Neural progenitor cell (in vitro differentiated cells): ENCODE results near the gene SMYD3. TPM values are rescaled to one million over a fixed set of nuclear protein-coding genes. Genes with fewer than 3 reads are reported as not detected.

Source experiments
- DNase-seq: peaks from one replicate; pipeline ENCODE4 v3.0.0-alpha.2; 2016; ENCODE audit warnings: low spot score
- H2AFZ ChIP-seq: fragments of 200-600 bp; sonication (generic); replicated peaks from 2 replicates; pipeline ENCODE4 v1.6.1; 2016; ENCODE audit warnings: antibody characterized with exemption
- H3F3A ChIP-seq: fragments of 200-600 bp; sonication (generic); 2 replicates; pipeline ENCODE4 v1.6.1; 2016; ENCODE audit warnings: antibody characterized with exemption, low read depth
- H3K27ac ChIP-seq: fragments of 200-600 bp; sonication (generic); 2 replicates; pipeline ENCODE4 v1.5.1; 2016; ENCODE audit warnings: mild to moderate bottlenecking
- H3K27me3 ChIP-seq: fragments of 200-600 bp; sonication (generic); 2 replicates; pipeline ENCODE4 v1.6.1; 2016; ENCODE audit warnings: mild to moderate bottlenecking, moderate library complexity
- H3K36me3 ChIP-seq: fragments of 200-600 bp; sonication (generic); 2 replicates; pipeline ENCODE4 v1.5.1; 2016
- H3K4me1 ChIP-seq: fragments of 200-600 bp; sonication (generic); 2 replicates; pipeline ENCODE4 v1.6.1; 2016; ENCODE audit warnings: mixed run types
- H3K4me2 ChIP-seq: fragments of 200-600 bp; sonication (generic); 2 replicates; pipeline ENCODE4 v1.6.1; 2016
- H3K4me3 ChIP-seq: fragments of 200-600 bp; sonication (generic); 2 replicates; pipeline ENCODE4 v1.5.1; 2016
- H3K79me2 ChIP-seq: fragments of 200-600 bp; sonication (generic); 2 replicates; pipeline ENCODE4 v1.6.1; 2016; ENCODE audit warnings: low read depth
- H3K9ac ChIP-seq: fragments of 200-600 bp; sonication (generic); 2 replicates; pipeline ENCODE4 v1.6.1; 2016
- H3K9me3 ChIP-seq: fragments of 200-600 bp; sonication (generic); 2 replicates; pipeline ENCODE4 v1.5.1; 2016; ENCODE audit warnings: low read depth
- H4K20me1 ChIP-seq: fragments of 200-600 bp; sonication (generic); 2 replicates; pipeline ENCODE4 v1.6.1; 2016; ENCODE audit warnings: low read depth
- H3K27ac Mint-ChIP-seq: 3 replicates; pipeline ENCODE4 v1.8.0; 2021; ENCODE audit warnings: mixed read lengths
- H3K27me3 Mint-ChIP-seq: 2 replicates; pipeline ENCODE4 v1.8.0; 2022; ENCODE audit warnings: low read depth, mild to moderate bottlenecking, inconsistent platforms, moderate library complexity, mixed read lengths; ENCODE audit not compliant: insufficient read depth
- H3K36me3 Mint-ChIP-seq: 3 replicates; pipeline ENCODE4 v1.8.0; 2021; ENCODE audit warnings: mixed read lengths
- H3K4me1 Mint-ChIP-seq: 3 replicates; pipeline ENCODE4 v1.8.0; 2021; ENCODE audit warnings: mixed read lengths
- H3K4me3 Mint-ChIP-seq: 3 replicates; pipeline ENCODE4 v1.8.0; 2021; ENCODE audit warnings: mild to moderate bottlenecking, moderate library complexity, mixed read lengths
- H3K9me3 Mint-ChIP-seq: 3 replicates; pipeline ENCODE4 v1.8.0; 2020; ENCODE audit warnings: mixed read lengths
- EZH2 ChIP-seq: fragments of 200-600 bp; sonication (generic); IDR thresholded peaks from 2 replicates; pipeline ENCODE4 v1.6.1; 2017; ENCODE audit warnings: antibody characterized with exemption, mild to moderate bottlenecking, moderate library complexity
- EZH2phosphoT487 ChIP-seq: fragments of 200-600 bp; sonication (generic); IDR thresholded peaks from 2 replicates; pipeline ENCODE4 v1.6.1; 2017; ENCODE audit warnings: antibody characterized with exemption
- total RNA-seq: library from RNA; depleted of rRNA; stranded (reverse); fragments of >200 nt; gene quantifications from 2 replicates; pipeline ENCODE4 v1.2.3, GENCODE V29; 2015; ENCODE audit warnings: low replicate concordance
- TF ChIP-seq, protein P1 (sequence below): fragments of 200-600 bp; sonication (generic); IDR thresholded peaks from 2 replicates; pipeline ENCODE4 v1.5.1; 2017; ENCODE audit warnings: antibody characterized with exemption, mild to moderate bottlenecking

The SMYD3 gene
- total RNA-seq, 1 donor from 2014 or later = 43.2 TPM

DNA sequence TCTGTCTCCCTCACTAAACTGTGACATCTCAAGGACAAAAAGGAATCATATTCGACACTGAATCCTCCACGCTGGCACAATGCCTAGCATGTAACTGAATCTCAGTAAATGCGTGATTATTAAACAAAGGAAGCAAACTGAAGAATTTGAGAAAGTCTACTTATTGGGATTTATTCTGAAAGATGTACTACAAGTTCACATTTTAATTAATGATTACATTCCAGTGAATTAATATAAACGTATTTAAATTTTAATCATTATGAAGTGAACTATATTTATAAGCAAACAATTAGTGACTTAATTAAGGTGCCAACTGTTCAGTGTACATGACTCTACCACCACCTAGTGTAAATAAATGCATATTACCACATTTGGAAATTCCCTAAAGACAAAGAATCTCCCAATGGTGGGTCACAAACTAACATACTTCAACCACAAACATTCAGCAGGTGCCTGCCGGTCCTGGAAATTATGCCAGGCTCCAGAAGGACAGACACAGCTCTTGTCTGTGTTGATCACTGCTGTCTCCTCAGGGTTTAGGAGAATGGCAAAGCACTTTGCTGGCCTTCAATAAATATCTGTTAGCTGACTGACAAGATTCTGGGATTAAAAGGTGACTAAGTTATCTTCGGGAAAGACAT, 56.3 kb downstream of the SMYD3 start:
- H3K4me3 ChIP-seq = no peak overlapping the region
- Mint-ChIP-seq H3K27ac (no peak overlapping the region), H3K4me1 (no peaks in the 10 kb centered on the region), H3K9me3 (no peaks in the 10 kb centered on the region), H3K27me3 (no peaks in the 10 kb centered on the region), H3K4me3 (no peak overlapping the region), H3K36me3 (peaks cover 2% of the 10 kb centered on the region)
- H3K9me3 ChIP-seq = no peaks in the 10 kb centered on the region
- H3K4me1 ChIP-seq = peaks cover 2% of the 10 kb centered on the region
- H3K79me2 ChIP-seq = no peaks in the 10 kb centered on the region
- no peak overlapping the region for H3K4me2 ChIP-seq
- H4K20me1 ChIP-seq = no peaks in the 10 kb centered on the region
- H3F3A ChIP-seq = no peaks in the 10 kb centered on the region
- no peak overlapping the region for H3K27ac ChIP-seq
- H3K27me3 ChIP-seq = no peaks in the 10 kb centered on the region
- DNase-seq = peak; percentile 11
- TF ChIP-seq EZH2 = no peak
- TF ChIP-seq, protein P1, sequence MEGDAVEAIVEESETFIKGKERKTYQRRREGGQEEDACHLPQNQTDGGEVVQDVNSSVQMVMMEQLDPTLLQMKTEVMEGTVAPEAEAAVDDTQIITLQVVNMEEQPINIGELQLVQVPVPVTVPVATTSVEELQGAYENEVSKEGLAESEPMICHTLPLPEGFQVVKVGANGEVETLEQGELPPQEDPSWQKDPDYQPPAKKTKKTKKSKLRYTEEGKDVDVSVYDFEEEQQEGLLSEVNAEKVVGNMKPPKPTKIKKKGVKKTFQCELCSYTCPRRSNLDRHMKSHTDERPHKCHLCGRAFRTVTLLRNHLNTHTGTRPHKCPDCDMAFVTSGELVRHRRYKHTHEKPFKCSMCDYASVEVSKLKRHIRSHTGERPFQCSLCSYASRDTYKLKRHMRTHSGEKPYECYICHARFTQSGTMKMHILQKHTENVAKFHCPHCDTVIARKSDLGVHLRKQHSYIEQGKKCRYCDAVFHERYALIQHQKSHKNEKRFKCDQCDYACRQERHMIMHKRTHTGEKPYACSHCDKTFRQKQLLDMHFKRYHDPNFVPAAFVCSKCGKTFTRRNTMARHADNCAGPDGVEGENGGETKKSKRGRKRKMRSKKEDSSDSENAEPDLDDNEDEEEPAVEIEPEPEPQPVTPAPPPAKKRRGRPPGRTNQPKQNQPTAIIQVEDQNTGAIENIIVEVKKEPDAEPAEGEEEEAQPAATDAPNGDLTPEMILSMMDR = peak; percentile 73
- no peak overlapping the region for H3K9ac ChIP-seq
- no peaks in the 10 kb centered on the region for H3K36me3 ChIP-seq
- no peak overlapping the region for H2AFZ ChIP-seq

GRCh38 chr1:246448373-246448772, 58.7 kb downstream of the SMYD3 start:
- Histone ChIP-seq H3K9me3 (no peaks in the 10 kb centered on the region), H4K20me1 (no peaks in the 10 kb centered on the region), H3K4me2 (no peak overlapping the region), H3K36me3 (no peaks in the 10 kb centered on the region), H2AFZ (no peak overlapping the region), H3K4me3 (no peak overlapping the region), H3K9ac (no peak overlapping the region), H3F3A (no peaks in the 10 kb centered on the region), H3K27me3 (no peaks in the 10 kb centered on the region), H3K4me1 (peaks cover 3% of the 10 kb centered on the region), H3K27ac (no peak overlapping the region), H3K79me2 (no peaks in the 10 kb centered on the region)
- peaks cover 2% of the 10 kb centered on the region for H3K36me3 Mint-ChIP-seq
- peaks cover 3% of the 10 kb centered on the region for H3K27me3 Mint-ChIP-seq
- no peak for DNase-seq
- no peak overlapping the region for H3K27ac Mint-ChIP-seq
- TF ChIP-seq EZH2 (no peak), EZH2phosphoT487 (no peak)
- TF ChIP-seq, protein P1 = no peak
- no peaks in the 10 kb centered on the region for H3K4me1 Mint-ChIP-seq
- no peaks in the 10 kb centered on the region for H3K9me3 Mint-ChIP-seq
- H3K4me3 Mint-ChIP-seq = no peak overlapping the region

GRCh38 chr1:246447501-246447900, 59.6 kb downstream of the SMYD3 start:
- Mint-ChIP-seq H3K36me3 (peaks cover 2% of the 10 kb centered on the region), H3K9me3 (no peaks in the 10 kb centered on the region), H3K4me1 (no peaks in the 10 kb centered on the region), H3K27ac (no peak overlapping the region), H3K4me3 (no peak overlapping the region), H3K27me3 (peaks cover 3% of the 10 kb centered on the region)
- H3K4me2 ChIP-seq = no peak overlapping the region
- no peak for DNase-seq
- TF ChIP-seq EZH2 = no peak
- no peak for TF ChIP-seq EZH2phosphoT487
- TF ChIP-seq, protein P1 = no peak
- no peaks in the 10 kb centered on the region for H3K9me3 ChIP-seq
- H3F3A ChIP-seq = no peaks in the 10 kb centered on the region
- no peaks in the 10 kb centered on the region for H3K36me3 ChIP-seq
- no peak overlapping the region for H3K9ac ChIP-seq
- peaks cover 3% of the 10 kb centered on the region for H3K4me1 ChIP-seq
- no peaks in the 10 kb centered on the region for H3K27me3 ChIP-seq
- H3K79me2 ChIP-seq = no peaks in the 10 kb centered on the region
- no peaks in the 10 kb centered on the region for H4K20me1 ChIP-seq
- no peak overlapping the region for H3K27ac ChIP-seq
- H3K4me3 ChIP-seq = no peak overlapping the region
- H2AFZ ChIP-seq = no peak overlapping the region
